ENCODE data around the gene LRRIQ4.

The LRRIQ4 gene

GRCh38 chr3:169815590-169816150 is 3.0 kb downstream of the LRRIQ4 start:
- Histone ChIP-seq H3K9me2 (replicated peaks; ENCODE audit: control insufficient read depth, low read length) (no peaks in the 10 kb centered on the region), H3K36me3 (ENCODE audit: control insufficient read depth, low read length) (no peaks in the 10 kb centered on the region; the same call in 1 of the 2 replicates), H3K4me2 (ENCODE audit: low read length) (no peak overlapping the region), H3F3A (ENCODE audit: control insufficient read depth, insufficient read depth) (peaks cover 8% of the 10 kb centered on the region; the same call in 1 of the 2 replicates), H3K79me2 (ENCODE audit: control insufficient read depth, low read length) (peaks cover 16% of the 10 kb centered on the region), H3K4me3 (ENCODE audit: low read length) (no peak overlapping the region), H3K9me3 (ENCODE audit: control insufficient read depth, insufficient read depth, low read length) (peaks cover 10% of the 10 kb centered on the region; the same call in 1 of the 2 replicates), H3K4me1 (ENCODE audit: control insufficient read depth, low read length) (peaks cover 41% of the 10 kb centered on the region), H3K27ac (ENCODE audit: low read depth, low read length) (no peak overlapping the region), H4K20me1 (ENCODE audit: control insufficient read depth, insufficient read depth, low read depth, low read length) (no peaks in the 10 kb centered on the region), H3K27me3 (ENCODE audit: control insufficient read depth, low read length) (no peaks in the 10 kb centered on the region)
- TF ChIP-seq CTCF (IDR thresholded peaks at IDR 0.05; ENCODE audit: low read depth, low read length, poor library complexity, severe bottlenecking) (no peak), EZH2phosphoT487 (IDR thresholded peaks at IDR 0.05; ENCODE audit: borderline replicate concordance, low read length) (no peak)

- H3K4me2 ChIP-seq (ENCODE audit: low read length): no peak overlapping the region; the same call in 1 of the 2 replicates
- H3K27ac ChIP-seq (ENCODE audit: low read depth, low read length): no peak overlapping the region
- no peaks in the 10 kb centered on the region for H3K36me3 ChIP-seq (ENCODE audit: control insufficient read depth, low read length)
- no peaks in the 10 kb centered on the region for H3K9me2 ChIP-seq (replicated peaks; ENCODE audit: control insufficient read depth, low read length)
- H4K20me1 ChIP-seq (ENCODE audit: control insufficient read depth, insufficient read depth, low read depth, low read length): no peaks in the 10 kb centered on the region
- H3K79me2 ChIP-seq (ENCODE audit: control insufficient read depth, low read length): no peaks in the 10 kb centered on the region
- H3K4me3 ChIP-seq (ENCODE audit: low read length): no peak overlapping the region
- peaks cover 10% of the 10 kb centered on the region; the same call in 1 of the 2 replicates for H3K9me3 ChIP-seq (ENCODE audit: control insufficient read depth, insufficient read depth, low read length)
- TF ChIP-seq CTCF (IDR thresholded peaks at IDR 0.05; ENCODE audit: low read depth, low read length, poor library complexity, severe bottlenecking) (no peak), EZH2phosphoT487 (IDR thresholded peaks at IDR 0.05; ENCODE audit: borderline replicate concordance, low read length) (no peak)
- peaks cover 7% of the 10 kb centered on the region; the same call in 1 of the 2 replicates for H3F3A ChIP-seq (ENCODE audit: control insufficient read depth, insufficient read depth)
- H3K27me3 ChIP-seq (ENCODE audit: control insufficient read depth, low read length): no peaks in the 10 kb centered on the region
- H3K4me1 ChIP-seq (ENCODE audit: control insufficient read depth, low read length): peaks cover 21% of the 10 kb centered on the region
Measured at GRCh38 chr3:169818316-169818715, 5.6 kb downstream of the LRRIQ4 start.

GRCh38 chr3:169822091-169822490 is 9.4 kb downstream of the LRRIQ4 start:
- Histone ChIP-seq H3K9me3 (ENCODE audit: control insufficient read depth, insufficient read depth, low read length) (no peaks in the 10 kb centered on the region), H3K27ac (ENCODE audit: low read depth, low read length) (no peak overlapping the region), H3K4me1 (ENCODE audit: control insufficient read depth, low read length) (peaks cover 8% of the 10 kb centered on the region), H4K20me1 (ENCODE audit: control insufficient read depth, insufficient read depth, low read depth, low read length) (no peaks in the 10 kb centered on the region), H3K4me2 (ENCODE audit: low read length) (no peak overlapping the region), H3K27me3 (ENCODE audit: control insufficient read depth, low read length) (no peaks in the 10 kb centered on the region), H3K79me2 (ENCODE audit: control insufficient read depth, low read length) (no peaks in the 10 kb centered on the region), H3K4me3 (ENCODE audit: low read length) (no peak overlapping the region), H3K9me2 (replicated peaks; ENCODE audit: control insufficient read depth, low read length) (no peaks in the 10 kb centered on the region), H3F3A (ENCODE audit: control insufficient read depth, insufficient read depth) (0 out of 2 replicates have a peak, but pooled peaks cover 2% of the 10 kb centered on the region), H3K36me3 (ENCODE audit: control insufficient read depth, low read length) (no peaks in the 10 kb centered on the region)
- TF ChIP-seq EZH2phosphoT487 (IDR thresholded peaks at IDR 0.05; ENCODE audit: borderline replicate concordance, low read length) (no peak), CTCF (IDR thresholded peaks at IDR 0.05; ENCODE audit: low read depth, low read length, poor library complexity, severe bottlenecking) (no peak)

Data from DOHH2 (cell line).